ENCODE measurements around the gene SFXN3. TPM values are rescaled to one million over a fixed set of nuclear protein-coding genes. Genes with fewer than 3 reads are reported as not detected.

SFXN3 gene
- total RNA-seq, 2 experiments from 2014 or later, result 28.8 to 29.6 TPM

- ChIA-PET CTCF (interaction anchor here (1.1 kb wide), 1 partner anchor 31 kb away, joined by 3 read pairs; no protein-coding TSS in a partner anchor), POLR2A (no interaction called here)
- H3K27ac Mint-ChIP-seq, result no peak overlapping the region
- ATAC-seq (no peak), DNase-seq (peak; percentile 22)
- no peaks in the 10 kb centered on the region for H3K4me1 Mint-ChIP-seq (ENCODE audit: low read depth)
- intact Hi-C loops (cut with micrococcal nuclease), result no loop called here
- no peak for TF ChIP-seq CTCF (IDR thresholded peaks at IDR 0.05)
- H3K36me3 Mint-ChIP-seq (ENCODE audit: low read depth), result no peaks in the 10 kb centered on the region
- H3K9me3 Mint-ChIP-seq, result no peaks in the 10 kb centered on the region
- no peak overlapping the region for H3K4me3 Mint-ChIP-seq
- peaks cover 38% of the 10 kb centered on the region for H3K27me3 Mint-ChIP-seq
Observed at GRCh38 chr10:101080933-101081931, 50.2 kb downstream of the SFXN3 start.

- Mint-ChIP-seq H3K9me3 (no peaks in the 10 kb centered on the region), H3K4me1 (ENCODE audit: low read depth) (no peaks in the 10 kb centered on the region), H3K4me3 (no peak overlapping the region), H3K36me3 (ENCODE audit: low read depth) (no peaks in the 10 kb centered on the region), H3K27me3 (peaks cover 47% of the 10 kb centered on the region), H3K27ac (no peak overlapping the region)
- POLR2A ChIA-PET, result no interaction called here
- ATAC-seq (no peak), DNase-seq (no peak)
- intact Hi-C loops (cut with micrococcal nuclease), result no loop called here
- no peak for TF ChIP-seq CTCF (IDR thresholded peaks at IDR 0.05)
- CTCF ChIA-PET, result interaction anchor here (1.1 to 5.7 kb wide), 7 partner anchors 10 to 63 kb away, joined by 3 to 33 read pairs (median 8); no protein-coding TSS in a partner anchor
Observed at GRCh38 chr10:101085846-101086245, 54.8 kb downstream of the SFXN3 start.

- no peak for TF ChIP-seq CTCF (IDR thresholded peaks at IDR 0.05)
- Mint-ChIP-seq H3K36me3 (ENCODE audit: low read depth) (no peaks in the 10 kb centered on the region), H3K4me3 (no peak overlapping the region), H3K27ac (no peak overlapping the region), H3K4me1 (ENCODE audit: low read depth) (no peaks in the 10 kb centered on the region), H3K9me3 (no peaks in the 10 kb centered on the region), H3K27me3 (peaks cover 42% of the 10 kb centered on the region)
- ATAC-seq (no peak), DNase-seq (no peak)
- intact Hi-C loops (cut with micrococcal nuclease), result no loop called here
- ChIA-PET CTCF (interaction anchor here (1.0 to 5.7 kb wide), 5 partner anchors 9 to 55 kb away, joined by 3 to 33 read pairs (median 3); no protein-coding TSS in a partner anchor), POLR2A (no interaction called here)
Observed at GRCh38 chr10:101087376-101087775, 56.3 kb downstream of the SFXN3 start.

- ChIA-PET CTCF (interaction anchor here (0.6 to 5.7 kb wide), 6 partner anchors 8 to 91 kb away, joined by 3 to 33 read pairs (median 4); no protein-coding TSS in a partner anchor), POLR2A (no interaction called here)
- H3K36me3 Mint-ChIP-seq (ENCODE audit: low read depth), result no peaks in the 10 kb centered on the region
- H3K27me3 Mint-ChIP-seq, result peaks cover 39% of the 10 kb centered on the region
- no peaks in the 10 kb centered on the region for H3K9me3 Mint-ChIP-seq
- intact Hi-C loops (cut with micrococcal nuclease), result no loop called here
- no peak for TF ChIP-seq CTCF (IDR thresholded peaks at IDR 0.05)
- no peak for ATAC-seq
- H3K4me1 Mint-ChIP-seq (ENCODE audit: low read depth), result no peaks in the 10 kb centered on the region
- no peak overlapping the region for H3K27ac Mint-ChIP-seq
- no peak for DNase-seq
- no peak overlapping the region for H3K4me3 Mint-ChIP-seq
Observed at GRCh38 chr10:101087965-101088364, 56.9 kb downstream of the SFXN3 start.
